Fibroblast of skin of abdomen (primary cell): ENCODE data around the gene LMNTD2. TPM values are rescaled to one million over a fixed set of nuclear protein-coding genes. Genes with fewer than 3 reads are reported as not detected.
A peak's percentile ranks its signal among the peaks of the same experiment; 100 is the strongest.

Experiments
- DNase-seq: peaks from one replicate; pipeline ENCODE4 v3.0.0-alpha.2; 2013
- polyA plus RNA-seq, 2 experiments: library from polyadenylated mRNA; unstranded; fragments of 120-200 nt; gene quantifications; one replicate each; pipeline ENCODE4 v1.2.1, GENCODE V29; 2013; ENCODE audit not compliant: insufficient read length in 2 of 2

LMNTD2 gene, protein sequence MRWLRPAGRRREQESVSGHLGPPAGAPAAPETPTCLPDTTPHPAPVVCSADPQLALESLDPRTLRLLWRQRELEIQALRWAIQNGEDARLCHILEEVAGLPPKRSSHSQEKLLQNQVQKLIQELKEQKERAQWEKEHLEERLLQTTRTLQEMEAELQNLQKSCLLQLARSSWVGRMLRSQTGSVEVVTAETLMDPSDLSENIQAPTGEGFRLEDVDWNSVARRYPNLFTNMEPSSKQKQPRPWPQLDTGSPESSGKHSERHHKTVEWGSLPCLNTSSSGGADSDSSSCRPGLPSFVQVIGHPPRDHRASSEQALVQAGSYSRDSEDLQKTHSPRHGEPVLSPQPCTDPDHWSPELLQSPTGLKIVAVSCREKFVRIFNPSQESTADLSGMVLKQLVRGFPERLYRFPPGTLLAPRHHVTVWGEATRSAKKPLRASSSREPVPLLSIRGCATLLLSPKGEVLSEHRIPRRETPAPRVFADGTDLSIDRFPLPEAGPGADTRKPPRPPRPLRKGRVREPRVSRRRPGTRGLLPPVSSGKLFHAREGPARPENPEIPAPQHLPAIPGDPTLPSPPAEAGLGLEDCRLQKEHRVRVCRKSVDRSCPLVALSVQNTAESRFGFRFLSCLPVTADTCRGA
- 0.64 TPM for polyA plus RNA-seq (2013, experiment 1 of 2; ENCODE audit: insufficient read length)
- polyA plus RNA-seq (2013, experiment 2 of 2; ENCODE audit: insufficient read length), result 0.57 TPM

DNA sequence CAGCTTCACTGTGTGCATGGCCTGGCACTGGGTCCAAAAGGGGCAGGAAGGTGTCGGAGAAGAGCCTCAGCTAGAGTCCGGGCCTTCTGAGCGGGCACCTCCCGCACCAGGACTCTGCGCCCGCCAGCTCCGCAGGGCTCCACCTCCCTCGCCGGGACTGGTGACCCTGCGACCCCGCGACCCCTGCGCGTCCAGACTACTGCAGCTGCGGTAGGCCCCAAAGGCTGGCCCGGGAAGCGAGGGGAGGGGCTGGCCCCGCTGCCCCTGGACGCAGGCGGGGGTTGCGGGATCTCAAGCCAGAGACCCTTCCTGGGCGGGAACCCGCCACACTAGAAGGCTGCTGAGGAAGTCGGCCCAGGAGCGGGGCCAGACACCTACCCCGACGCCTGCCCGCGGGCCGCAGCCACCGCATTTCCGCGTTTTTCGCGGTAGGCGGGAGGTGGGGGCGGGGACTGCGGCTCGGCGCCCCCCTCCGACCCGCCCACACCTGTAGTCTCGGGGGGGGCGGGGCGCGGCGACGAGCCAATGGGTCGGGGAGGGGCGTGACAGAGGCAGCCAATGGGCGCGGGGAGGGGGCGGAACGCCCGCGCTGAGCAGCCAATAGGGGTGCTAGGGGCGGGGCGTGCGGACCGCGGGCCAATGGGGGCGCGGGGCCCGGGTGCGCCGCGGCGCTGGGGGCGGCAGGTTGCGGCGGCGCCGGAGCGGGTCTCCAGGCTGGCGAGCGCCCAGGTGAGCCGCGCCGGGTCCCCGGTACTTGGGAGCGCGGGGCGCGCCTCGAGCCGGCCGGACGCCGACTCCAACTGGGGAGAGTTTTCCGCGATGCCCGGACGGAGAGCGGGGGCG is at the start of gene LMNTD2, which contains the start of gene RASSF7:
TSS of gene LMNTD2 (minus strand) at position 434 of the 843 bp plus-strand sequence. CDS start at position 412, 22 bp downstream.
TSS of gene RASSF7 (plus strand) at position 666 of the 843 bp plus-strand sequence. CDS start 799 bp downstream, outside the sequence.
- peak; percentile 78 for DNase-seq

DNA sequence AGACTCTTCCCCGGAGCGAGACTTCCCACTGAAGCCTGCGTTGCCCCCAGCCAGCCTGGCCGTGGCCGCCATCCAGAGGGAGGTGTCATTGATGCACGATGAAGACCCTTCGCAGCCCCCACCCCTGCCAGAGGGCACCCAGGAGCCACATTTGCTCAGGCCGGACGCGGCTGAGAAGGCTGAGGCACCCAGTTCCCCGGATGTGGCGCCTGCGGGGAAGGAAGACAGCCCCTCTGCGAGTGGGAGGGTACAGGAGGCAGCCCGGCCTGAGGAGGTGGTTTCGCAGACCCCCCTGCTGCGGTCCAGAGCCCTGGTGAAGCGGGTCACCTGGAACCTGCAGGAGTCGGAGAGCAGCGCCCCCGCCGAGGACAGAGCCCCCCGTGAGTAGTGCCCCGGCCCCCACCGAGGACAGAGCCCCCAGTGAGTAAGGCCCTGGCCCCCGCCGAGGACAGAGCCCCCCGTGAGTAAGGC is 48.8 kb upstream of the LMNTD2 start:
- no peak for DNase-seq

DNA sequence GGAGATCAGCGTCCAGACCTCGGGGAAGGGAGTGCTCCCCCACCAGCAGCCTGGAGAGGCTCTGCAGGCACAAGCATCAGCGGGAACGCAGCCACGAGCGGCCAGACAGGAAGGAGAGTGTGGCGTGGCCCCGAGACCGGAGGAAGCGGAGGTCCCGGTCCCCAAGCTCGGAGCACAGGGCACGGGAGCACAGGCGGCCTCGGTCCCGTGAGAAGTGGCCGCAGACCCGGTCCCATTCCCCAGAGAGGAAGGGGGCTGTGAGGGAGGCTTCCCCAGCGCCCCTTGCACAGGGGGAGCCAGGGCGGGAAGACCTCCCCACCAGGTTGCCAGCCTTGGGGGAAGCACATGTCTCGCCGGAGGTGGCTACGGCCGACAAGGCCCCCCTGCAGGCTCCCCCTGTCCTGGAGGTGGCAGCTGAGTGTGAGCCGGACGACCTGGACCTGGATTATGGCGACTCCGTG is 48.3 kb upstream of the LMNTD2 start:
- DNase-seq, result no peak

DNA sequence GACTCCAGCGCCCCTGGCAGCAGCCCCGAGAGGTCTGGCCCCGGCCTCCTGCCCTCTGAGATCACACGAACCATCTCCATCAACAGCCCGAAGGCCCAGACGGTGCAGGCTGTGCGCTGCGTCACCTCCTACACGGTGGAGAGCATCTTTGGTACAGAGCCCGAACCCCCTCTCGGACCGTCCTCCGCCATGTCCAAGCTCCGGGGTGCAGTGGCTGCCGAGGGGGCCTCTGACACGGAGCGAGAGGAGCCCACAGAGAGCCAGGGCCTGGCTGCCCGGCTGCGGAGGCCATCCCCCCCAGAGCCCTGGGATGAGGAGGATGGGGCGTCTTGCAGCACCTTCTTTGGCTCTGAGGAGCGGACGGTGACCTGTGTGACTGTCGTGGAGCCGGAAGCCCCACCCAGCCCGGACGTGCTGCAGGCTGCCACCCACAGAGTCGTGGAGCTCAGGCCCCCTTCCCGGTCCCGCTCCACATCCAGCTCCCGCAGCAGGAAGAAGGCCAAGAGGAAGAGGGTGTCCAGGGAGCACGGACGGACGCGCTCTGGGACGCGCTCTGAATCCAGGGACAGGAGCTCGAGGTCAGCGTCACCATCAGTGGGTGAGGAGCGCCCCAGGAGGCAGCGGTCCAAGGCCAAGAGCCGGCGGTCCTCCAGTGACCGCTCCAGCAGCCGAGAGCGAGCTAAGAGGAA is 47.6 kb upstream of the LMNTD2 start:
- DNase-seq, result no peak

DNA sequence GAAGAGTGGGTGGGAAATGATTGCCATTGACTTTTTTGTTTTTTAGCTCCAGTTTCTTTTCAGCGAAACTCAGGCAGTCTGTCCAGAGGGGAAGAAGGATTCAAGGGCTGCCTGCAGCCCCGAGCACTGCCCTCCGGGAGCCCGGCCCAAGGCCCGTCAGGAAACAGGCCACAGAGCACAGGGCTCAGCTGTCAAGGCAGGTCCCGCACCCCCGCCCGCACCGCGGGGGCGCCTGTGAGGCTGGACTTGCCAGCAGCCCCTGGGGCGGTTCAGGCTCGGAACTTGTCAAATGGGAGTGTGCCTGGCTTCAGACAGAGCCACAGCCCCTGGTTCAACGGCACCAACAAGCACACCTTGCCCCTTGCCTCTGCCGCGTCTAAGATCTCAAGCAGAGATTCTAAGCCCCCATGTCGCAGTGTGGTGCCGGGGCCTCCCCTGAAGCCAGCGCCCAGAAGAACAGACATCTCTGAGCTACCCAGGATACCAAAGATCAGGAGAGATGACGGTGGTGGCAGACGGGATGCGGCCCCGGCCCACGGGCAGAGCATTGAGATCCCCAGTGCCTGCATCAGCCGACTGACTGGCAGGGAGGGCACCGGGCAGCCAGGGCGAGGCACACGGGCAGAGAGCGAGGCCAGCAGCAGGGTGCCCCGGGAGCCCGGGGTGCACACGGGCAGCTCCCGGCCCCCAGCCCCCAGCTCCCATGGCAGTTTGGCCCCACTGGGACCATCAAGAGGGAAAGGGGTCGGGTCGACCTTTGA is 46.7 kb upstream of the LMNTD2 start:
- DNase-seq, result no peak

DNA sequence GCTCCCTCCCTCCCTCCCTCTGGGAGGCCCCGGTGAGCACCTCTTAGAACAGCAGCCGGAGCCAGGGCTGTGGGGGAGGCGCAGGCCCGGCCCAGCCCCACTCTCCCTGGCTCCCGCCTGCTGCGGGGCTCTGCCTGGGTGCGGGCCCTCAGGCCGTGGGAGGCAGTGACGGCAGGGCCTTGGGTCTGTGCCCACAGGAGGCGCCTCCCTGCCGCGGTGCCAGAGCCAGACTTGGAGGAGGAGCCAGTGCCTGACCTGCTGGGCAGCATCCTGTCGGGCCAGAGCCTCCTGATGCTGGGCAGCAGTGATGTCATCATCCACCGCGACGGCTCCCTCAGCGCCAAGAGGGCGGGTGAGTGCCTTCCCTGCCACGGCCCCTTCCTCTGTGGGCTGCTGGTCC is 45.7 kb upstream of the LMNTD2 start:
- no peak for DNase-seq

DNA sequence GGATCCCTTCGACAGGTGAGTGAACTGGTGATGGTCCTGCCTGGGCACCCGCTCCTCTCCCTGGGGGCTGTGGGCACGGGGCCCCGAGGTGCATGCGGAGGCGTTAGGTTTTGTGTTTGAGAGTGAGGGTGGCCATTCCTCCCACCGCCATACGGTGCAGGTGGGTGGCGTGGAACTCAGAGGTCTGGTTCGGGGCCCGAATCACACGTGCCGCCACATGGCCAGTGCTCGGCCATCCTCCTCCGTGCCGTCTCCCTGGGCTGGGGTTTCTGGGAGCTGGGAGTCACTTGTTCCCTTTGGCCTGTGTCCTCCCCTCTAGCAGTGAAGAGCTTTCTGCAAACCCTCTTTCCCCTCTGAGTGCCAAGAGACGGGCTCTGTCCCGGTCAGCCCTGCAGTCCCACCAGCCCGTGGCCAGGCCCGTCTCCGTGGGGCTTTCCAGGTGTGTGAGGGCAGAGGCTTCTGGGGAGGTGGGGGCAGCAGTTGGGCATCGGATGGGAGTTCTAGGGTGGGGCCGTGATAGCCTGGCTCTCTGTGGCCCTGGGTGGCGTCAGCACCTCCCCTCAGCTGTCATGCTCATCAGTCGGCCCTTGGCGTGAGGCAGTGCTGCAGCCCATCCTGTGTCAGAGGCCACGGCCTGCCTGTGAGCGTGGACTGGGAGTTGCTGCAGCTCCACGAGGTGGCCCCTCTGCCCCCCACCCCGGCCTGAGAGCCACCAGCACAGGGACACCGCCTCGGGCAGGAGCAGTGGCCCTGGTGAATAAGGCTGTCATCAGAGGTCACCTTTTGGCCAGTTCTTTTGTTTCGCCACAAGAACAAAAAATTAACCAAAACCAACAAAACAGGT is 45.0 kb upstream of the LMNTD2 start:
- DNase-seq, result no peak

DNA sequence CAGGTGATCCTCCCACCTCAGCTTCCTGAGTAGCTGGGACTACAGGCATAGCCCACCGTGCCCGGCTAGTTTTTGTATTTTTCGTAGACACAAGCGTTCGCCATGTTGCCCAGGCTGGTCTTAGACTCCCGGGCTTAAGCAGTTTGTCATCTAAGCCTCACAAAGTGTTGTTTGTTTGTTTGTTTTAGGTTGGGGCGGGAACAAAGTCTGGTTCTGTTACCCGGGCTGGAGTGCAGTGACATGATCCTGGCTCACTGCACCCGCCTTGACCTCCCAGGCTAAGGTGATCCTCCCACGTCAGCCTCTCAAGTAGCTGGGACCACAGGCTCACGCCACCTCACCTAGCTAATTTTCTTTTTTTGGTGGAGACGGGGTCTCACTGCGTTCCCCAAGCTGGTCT is 42.6 kb upstream of the LMNTD2 start:
- DNase-seq, result no peak

DNA sequence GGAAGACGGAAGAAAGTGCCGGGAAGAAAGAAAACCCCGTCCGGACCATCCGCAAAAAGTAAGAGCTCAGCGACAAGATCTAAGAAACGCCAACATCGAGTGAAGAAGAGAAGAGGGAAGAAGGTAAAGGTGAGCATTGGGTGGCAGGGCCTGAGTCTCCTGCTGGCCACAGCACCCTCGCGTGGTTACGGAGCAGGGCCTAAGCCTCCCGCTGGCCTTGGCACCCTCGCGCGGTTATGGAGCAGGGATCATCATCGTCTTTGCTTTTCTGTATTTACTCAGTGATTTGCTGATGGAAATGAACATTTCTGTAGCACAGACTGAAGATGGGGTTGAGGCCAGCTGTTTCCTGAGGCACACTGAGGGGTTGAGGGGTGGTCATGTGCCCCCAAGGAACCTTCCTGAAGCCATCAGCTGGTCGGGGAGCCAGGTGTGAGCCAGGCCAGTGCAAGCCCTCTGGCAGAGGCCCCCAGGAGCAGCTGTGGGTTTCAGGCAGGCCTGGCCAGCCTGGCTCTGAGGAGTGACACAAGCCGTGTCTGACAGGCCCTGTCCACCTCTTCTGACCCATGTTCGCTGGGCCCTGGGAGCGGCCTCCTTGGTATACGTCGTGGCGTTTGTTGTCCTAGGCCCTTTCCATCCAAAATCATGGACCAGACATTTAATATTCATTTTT is 41.2 kb upstream of the LMNTD2 start:
- no peak for DNase-seq

DNA sequence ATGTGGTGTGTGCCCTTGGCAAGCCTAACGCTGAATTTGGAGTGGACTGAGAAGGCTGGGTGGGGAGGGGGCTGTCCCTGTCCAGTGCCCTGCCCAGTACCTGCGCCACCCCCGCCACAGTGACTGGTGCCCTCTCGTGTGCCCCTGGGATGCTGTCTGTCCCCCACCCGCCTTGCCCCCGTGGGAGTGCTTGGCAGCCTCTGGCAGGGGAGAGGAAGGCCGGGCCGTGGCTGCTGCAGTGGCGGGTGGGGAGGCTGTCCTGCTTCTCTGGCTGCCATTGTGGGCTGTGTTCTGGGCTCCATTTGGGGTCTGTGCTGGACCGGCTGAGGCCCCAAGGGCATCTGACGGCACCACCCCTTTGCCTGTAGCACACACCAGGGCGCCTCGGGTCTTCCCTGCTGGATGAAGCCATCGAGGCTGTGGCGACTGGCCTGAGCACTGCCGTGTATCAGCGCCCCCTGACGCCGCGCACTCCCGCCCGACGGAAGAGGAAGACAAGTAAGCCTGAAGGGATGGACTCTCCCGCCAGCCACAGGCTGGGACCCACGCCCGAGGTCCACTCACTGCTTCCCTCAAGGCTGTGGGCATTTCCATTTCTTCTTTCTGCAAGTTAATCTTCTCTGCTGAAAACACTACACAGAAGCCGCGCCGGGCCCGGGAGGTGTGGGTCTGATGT is 37.6 kb upstream of the LMNTD2 start:
- no peak for DNase-seq

DNA sequence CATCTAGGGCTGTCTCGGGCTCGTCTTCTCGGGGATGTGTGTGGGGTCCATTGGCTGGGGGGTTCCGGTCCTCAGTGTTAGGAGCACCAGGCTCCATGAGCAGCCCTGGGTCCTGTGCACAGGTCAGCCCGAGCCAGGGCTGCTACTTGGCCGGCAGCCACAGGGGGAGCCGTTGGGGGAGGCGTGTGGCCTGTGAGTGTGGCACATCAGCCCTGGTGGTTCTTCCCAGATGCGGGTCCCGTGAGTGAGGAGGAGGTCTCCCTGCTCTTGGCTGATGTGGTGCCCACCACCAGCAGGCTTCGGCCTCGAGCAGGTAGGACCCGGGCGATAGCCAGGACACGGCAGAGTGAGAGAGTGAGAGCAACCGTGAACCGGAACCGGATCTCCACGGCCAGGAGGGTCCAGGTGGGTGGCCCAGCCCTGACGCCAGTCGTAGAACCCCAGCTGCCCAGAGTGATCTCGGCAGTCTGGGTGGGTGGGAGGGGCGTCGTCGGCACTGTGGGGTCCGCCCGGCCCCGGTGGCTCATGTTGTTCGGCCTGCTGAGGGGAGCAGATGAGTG is 36.7 kb upstream of the LMNTD2 start:
- DNase-seq, result no peak

DNA sequence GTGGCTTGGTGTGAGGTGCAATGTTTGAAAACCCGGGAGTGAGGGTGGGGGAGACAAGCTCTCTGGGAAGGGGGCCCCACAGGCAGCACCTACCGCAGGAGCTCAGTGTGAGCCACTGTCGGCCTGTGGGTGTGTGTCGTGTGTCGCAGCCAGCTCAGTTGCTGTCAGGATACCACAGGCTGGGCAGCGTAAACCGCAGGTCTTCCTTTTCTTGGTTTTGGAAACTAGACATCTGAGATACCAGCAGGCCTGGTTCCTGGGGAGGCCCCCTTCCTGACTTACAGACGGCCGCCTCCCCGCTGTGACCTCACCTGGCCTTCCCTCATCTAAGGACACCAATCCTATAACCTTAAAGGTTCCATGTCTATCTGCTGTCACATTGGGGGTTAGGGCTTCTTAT is 35.8 kb upstream of the LMNTD2 start:
- DNase-seq, result no peak

DNA sequence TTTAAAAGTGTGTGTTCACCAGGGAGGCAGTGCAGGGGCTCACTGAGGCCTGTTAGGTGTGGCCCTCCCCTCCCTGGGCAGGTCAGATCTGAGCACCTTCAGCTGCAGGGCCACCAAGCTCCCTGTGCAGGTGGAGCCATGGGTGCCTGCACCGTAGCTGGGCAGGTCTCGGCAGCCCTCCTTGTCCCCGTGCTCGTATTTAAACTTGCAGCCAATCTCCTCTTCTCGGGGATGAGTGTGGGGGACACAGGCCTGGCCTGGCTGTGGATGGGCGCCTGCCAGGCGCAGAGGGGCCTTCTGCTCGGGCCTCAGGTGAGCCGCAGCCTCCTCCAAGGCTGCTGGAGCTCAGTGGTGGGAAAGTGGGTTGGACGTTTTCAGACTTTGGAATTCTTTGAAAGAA is 34.9 kb upstream of the LMNTD2 start:
- DNase-seq, result no peak

DNA sequence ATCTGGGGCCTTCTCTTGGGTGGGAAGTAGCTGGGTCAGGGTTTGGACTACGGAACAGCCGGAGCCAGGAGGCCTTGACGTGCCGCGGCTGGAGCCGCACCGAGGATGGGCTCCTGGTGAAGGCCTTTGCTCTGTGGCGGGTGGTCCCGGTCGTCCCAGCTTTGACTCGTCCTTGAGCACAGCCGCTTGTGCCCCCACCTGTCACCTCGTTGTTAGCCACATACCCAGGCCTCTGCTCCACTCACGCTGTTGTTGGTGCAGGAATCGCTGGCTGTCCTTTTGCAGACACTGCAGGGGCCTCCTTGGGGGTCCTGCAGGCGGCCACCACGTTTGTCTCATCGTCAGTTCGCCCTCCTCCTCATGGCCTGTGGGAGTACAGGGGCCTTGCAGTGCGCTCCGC is 32.8 kb upstream of the LMNTD2 start:
- no peak for DNase-seq

DNA sequence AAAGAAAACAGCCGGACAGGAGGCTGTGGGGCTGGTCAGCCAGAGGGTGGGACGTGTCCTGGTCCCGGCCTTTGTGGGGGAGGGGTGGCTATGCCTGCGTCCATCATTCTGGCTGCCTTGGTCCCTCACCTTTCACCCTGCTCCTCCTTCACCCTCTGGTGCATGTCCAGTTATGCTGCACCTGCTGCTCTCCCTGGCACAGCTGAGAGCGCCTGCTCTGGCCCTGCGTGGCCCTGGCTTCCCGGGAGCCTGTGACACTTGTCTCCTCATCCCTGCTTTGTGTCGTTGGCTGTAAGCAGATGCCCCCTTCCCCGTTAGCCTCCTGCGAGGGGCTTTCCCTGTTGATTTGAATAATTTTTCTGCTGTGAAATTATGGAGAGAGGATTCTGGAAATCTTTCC is 32.4 kb upstream of the LMNTD2 start:
- no peak for DNase-seq

DNA sequence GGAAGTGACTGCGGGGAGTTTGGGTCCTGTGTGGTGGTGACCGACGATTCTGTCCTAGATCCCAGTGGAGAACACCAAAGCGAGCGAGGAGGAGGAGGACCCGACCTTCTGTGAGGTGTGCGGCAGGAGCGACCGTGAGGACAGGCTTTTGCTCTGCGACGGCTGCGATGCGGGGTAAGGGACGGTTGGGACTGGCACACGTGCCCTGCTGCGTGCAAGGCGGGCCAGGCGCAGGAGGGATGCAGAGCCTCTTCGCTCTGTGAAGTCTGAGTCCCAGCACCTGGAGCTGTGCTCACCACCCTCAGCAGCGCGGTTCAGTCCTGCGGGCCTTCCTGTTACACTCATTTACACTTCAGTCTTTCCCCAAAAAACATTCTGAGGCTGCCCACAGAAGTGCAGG is 32.0 kb upstream of the LMNTD2 start:
- DNase-seq, result no peak

DNA sequence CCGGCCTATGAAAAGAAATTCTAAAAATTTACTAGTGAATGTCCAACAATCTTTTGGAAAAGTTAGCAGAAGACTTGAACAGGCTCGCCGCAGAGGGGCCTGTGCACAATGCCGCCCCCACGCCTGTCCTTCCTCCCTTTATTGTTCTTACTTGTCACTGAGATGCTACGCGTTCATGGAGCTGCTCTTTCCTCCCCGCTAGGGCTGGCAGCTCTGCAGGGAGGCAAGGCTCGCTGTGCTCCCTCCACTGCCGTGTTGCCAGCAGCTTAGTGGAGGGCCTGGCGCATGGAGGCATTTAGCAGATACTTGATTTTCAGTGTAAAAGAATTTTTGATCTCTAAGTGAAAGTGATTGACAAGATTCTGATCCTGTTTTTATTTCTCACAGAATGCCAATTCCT is 30.5 kb upstream of the LMNTD2 start:
- DNase-seq, result no peak

DNA sequence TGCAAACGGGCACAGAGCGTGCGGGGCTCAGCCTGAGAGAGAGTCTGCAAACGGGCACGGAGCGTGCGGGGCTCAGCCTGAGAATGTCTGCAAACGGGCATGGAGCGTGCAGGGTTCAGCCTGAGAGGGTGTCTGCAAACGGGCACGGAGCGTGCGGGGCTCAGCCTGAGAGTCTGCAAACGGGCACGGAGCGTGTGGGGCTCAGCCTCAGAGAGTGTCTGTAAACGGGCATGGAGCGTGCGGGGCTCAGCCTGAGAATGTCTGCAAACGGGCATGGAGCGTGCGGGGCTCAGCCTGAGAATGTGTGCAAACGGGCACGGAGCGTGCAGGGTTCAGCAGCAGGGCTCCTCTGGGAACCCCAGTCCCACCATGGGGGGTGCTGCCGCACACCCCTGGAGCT is 29.3 kb upstream of the LMNTD2 start:
- DNase-seq, result no peak

DNA sequence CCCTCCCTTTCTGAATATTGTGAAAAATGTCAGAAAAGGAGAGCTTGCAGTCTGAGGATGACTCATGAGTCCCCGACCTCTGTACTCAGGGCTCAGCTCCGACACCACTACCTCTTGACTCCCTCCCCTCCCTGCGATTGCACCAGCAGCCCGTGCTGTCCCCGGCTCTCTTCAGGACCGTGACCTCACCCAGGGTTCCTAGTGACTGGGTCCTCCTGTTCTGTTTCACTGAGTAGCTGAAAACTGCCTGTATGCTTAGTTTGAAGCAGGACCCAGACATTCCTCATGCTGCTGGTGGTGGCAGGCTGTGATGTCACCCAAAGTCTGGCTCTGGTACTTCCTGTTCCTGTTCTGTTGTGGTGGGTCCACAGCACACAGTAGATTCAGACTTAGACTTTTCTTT is 27.4 kb upstream of the LMNTD2 start:
- no peak for DNase-seq
